GM13976 (cell line): ENCODE data around the gene ACSL5.
"Not testable (repeated sequence)": the region's sequence is repeated elsewhere in the genome, so short reads cannot be mapped to it uniquely, and the experiment has no call there.

Source experiments
- DNase-seq: peaks from one replicate; pipeline ENCODE4 v3.0.0; 2012; ENCODE audit warnings: low spot score
- CTCF ChIP-seq: IDR thresholded peaks from 2 replicates; pipeline ENCODE4 v1.5.1; 2012; ENCODE audit warnings: borderline replicate concordance, mild to moderate bottlenecking; ENCODE audit not compliant: insufficient read depth; ENCODE audit errors: extremely low read depth, missing control alignments, control extremely low read depth
- in situ Hi-C: fragments of 300-500 bp; cut with MboI; formaldehyde crosslinking; loops from one replicate; pipeline ENCODE4 v1.12.0; 2022; ENCODE audit warnings: low sequenced_read_pairs, mixed read lengths, inconsistent platforms; ENCODE audit not compliant: unreplicated experiment

Gene ACSL5

GRCh38 chr10:112383325-112383724, 9.4 kb downstream of the ACSL5 start:
- no peak for DNase-seq
- in situ Hi-C loops: no loop called here
- no peak for TF ChIP-seq CTCF

DNA sequence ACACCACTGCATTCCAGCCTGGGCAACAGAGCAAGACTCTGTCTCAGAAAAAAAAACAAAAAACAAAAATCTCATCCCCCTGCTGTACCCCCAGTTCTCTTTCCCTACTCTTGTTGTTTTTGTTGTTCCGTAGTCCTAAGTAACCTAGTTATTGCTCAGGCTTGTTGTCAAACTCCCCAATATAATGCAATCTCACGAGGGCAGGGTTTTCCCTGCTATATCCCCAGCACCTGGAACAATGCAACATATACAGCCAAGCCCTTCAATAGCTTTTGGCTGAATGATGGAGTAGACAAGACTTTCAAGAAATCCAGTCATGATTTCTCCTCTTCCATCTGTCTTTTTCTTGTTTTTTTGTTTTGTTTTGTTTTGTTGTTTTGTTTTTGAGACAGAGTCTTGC, 10.2 kb downstream of the ACSL5 start:
- in situ Hi-C loops: no loop called here
- TF ChIP-seq CTCF: no peak
- DNase-seq: no peak

DNA sequence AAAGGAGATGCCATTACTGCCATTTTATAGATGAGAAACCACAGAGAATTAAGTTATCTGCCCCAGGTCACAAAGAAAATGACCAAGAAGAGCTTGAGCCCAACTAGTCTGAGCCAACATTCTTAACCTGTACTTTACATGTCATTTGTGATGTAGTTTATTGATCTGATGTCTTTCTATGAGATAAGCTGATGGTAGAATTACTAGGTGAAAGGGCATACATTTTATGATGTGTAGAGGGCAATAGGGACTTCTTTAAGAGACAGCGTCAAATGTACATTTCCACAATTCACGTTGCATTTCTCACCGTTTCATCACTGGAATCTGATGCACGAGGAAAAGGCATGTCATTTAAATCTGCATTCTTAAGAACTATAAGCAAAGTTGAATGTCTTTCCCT, 11.3 kb downstream of the ACSL5 start:
- TF ChIP-seq CTCF: no peak
- in situ Hi-C loops: no loop called here
- DNase-seq: no peak

DNA sequence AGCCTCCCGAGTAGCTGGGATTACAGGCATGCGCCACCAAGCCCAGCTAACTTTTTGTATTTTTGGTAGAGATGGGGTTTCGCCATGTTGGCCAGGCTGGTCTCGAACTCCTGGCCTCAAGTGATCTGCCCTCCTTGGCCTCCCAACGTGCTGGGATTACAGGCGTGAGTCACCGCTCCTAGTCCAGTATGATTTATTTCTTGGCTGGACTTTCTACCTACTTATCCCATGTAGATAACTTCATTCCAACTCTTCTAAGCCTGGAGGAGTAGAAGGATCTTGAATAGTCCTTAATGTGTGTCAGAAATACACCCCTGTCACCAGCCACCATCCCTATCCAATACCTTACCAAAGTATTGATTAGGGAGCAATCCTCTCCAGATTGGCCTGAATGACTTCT, 14.1 kb downstream of the ACSL5 start:
- DNase-seq, in situ Hi-C loops: not testable (repeated sequence)

GRCh38 chr10:112388548-112388947, 14.6 kb downstream of the ACSL5 start:
- in situ Hi-C loops: no loop called here
- no peak for DNase-seq
- no peak for TF ChIP-seq CTCF

- peak; percentile 15 for DNase-seq
- TF ChIP-seq CTCF: no peak
- in situ Hi-C loops: no loop called here
These were observed 15.4 kb downstream of the ACSL5 start for GRCh38 chr10:112389271-112389822.

GRCh38 chr10:112390125-112390703, 16.3 kb downstream of the ACSL5 start:
- no peak for TF ChIP-seq CTCF

More at GRCh38 chr10:112390125-112390703, 16.3 kb downstream of the ACSL5 start:
- DNase-seq: no peak
- in situ Hi-C loops: no loop called here
